ENCODE data around the gene LPCAT3. TPM values are rescaled to one million over a fixed set of nuclear protein-coding genes. Genes with fewer than 3 reads are reported as not detected.
"Not testable (repeated sequence)": the region's sequence is repeated elsewhere in the genome, so short reads cannot be mapped to it uniquely, and the experiment has no call there.

LPCAT3 gene
- total RNA-seq, 2 donors from 2014 or later = 24.2 to 29.0 TPM

GRCh38 chr12:7045913-7046312 is 27.6 kb upstream of the LPCAT3 start:
- DNase-seq (ENCODE audit: low spot score) = no peak
- intact Hi-C loops (cut with DNase I) = no loop called here

GRCh38 chr12:7042842-7043241 is 24.6 kb upstream of the LPCAT3 start:
- no peak for DNase-seq (ENCODE audit: low spot score)
- intact Hi-C loops (cut with DNase I) = no loop called here

GRCh38 chr12:7039403-7039802 is 21.1 kb upstream of the LPCAT3 start:
- intact Hi-C loops (cut with DNase I) = no loop called here
- DNase-seq (ENCODE audit: low spot score) = no peak

GRCh38 chr12:7038591-7038990 is 20.3 kb upstream of the LPCAT3 start:
- intact Hi-C loops (cut with DNase I) = no loop called here
- DNase-seq (ENCODE audit: low spot score) = no peak

DNA sequence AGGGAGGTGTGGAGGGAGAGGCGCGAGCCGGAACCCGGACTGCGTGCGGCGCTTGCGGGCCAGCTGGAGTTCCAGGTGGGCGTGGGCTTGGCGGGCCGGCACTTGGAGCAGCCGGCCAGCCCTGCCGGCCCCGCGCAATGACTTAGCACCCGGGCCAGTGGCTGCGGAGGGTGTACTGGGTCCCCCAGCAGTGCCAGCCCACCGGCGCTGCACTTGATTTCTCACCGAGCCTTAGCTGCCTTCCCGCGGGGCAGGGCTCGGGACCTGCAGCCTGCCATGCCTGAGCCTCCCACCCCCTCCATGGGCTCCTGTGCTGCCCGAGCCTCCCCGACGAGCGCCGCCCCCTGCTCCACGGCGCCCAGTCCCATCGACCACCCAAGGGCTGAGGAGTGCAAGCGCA is 19.1 kb upstream of the LPCAT3 start:
- intact Hi-C loops (cut with DNase I) = not testable (repeated sequence)

DNA sequence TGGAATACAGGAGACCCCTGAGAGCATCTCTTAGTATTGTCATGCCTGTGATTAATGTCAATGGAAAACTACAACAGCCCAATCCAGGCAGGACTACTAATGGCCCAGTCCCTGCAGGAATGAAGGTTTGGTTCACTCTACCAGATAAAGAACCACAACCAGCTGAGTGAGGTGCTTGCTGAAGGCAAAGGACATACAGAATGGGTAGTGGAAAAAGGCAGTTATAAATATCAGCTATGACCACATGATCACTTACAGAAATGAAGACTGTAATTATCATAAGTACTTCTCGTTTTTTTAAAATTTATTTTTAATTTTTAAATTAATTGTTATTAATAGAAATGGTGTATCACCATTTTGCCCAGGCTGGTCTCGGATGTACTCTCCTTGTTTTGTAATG is 17.2 kb upstream of the LPCAT3 start:
- DNase-seq (ENCODE audit: low spot score) = no peak
- intact Hi-C loops (cut with DNase I) = no loop called here

More for the DNA sequence above, 19.1 kb upstream of the LPCAT3 start:
- not testable (repeated sequence) for DNase-seq (ENCODE audit: low spot score)

DNA sequence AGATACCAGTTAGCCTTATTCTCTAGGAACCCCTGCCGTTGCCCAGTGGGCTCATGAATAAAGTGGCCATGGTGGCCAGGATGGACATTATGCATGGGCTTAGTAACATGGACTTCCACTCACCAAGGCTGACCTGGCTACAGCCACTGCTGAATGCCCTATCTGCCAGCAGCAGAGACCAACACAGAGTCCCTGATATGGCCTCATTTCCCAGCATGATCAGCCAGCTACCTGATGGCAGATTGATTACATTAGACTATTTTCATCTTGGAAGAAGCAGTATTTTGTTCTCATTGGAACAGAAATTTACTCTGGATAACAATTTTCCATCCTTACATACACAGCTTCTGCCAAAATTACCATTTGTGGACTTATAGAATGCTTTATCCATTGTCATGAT is 16.2 kb upstream of the LPCAT3 start:
- no peak for DNase-seq (ENCODE audit: low spot score)
- intact Hi-C loops (cut with DNase I) = no loop called here

- intact Hi-C loops (cut with DNase I) = no loop called here
- no peak for DNase-seq (ENCODE audit: low spot score)
These were observed 14.7 kb upstream of the LPCAT3 start for GRCh38 chr12:7032990-7033389.

DNA sequence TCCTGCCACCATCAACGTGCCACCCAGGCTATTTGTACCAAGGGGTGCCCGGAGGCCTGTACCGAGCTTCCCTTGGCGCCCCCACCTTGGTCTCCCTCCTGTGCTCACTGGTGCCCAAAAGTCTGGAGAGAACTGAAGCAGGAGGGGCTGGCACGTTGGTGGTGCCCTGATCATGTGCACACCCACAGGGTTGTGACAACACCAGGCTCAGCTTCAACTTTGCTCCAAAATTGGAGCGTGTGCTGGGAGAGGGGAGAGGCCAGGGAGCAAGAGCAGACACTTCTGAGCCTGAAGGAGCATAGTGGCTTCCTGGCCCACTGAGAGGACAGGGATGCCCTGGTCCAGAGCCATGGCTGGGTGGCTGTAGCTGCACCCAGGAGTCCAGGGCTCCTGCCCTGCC is 13.0 kb upstream of the LPCAT3 start:
- intact Hi-C loops (cut with DNase I) = no loop called here
- no peak for DNase-seq (ENCODE audit: low spot score)

DNA sequence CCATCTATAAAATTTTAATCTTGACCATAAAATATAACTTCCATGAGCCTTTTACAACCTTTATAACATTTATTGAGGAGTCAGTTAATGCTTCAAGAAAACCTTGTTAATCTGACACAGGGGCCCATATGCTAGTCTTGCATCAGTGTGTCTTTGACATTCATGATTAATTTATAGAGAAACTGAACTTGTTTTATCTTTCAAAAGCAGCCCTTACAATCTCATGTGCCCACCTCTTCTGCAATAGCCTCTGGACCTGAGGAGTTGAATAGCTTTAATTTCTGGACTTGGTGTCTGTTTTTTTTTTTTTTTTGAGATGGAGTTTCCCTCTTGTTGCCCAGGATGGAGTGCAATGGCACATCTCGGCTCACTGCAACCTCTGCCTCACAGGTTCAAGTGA is 8.6 kb upstream of the LPCAT3 start:
- intact Hi-C loops (cut with DNase I) = no loop called here
- DNase-seq (ENCODE audit: low spot score) = no peak

DNA sequence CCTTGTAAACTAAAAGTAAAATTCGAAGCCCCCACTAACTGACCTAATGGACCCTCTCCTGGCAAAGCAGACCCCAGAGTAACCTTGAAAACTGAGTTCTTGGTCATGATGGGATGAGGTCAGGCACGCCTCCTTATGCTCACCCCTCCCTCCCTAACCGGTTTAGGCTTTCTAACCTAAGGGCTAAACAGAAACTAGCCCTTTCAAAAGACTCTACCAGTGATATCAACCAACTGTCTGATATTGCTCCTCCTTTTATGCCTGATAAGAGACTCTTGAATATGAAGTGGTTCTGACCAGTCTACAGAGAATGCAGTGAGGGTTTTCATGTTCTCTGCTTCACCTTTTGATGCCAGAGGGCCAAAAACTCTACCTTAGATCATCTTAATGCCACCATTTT is 4.8 kb upstream of the LPCAT3 start:
- DNase-seq (ENCODE audit: low spot score) = no peak
- intact Hi-C loops (cut with DNase I) = no loop called here

DNA sequence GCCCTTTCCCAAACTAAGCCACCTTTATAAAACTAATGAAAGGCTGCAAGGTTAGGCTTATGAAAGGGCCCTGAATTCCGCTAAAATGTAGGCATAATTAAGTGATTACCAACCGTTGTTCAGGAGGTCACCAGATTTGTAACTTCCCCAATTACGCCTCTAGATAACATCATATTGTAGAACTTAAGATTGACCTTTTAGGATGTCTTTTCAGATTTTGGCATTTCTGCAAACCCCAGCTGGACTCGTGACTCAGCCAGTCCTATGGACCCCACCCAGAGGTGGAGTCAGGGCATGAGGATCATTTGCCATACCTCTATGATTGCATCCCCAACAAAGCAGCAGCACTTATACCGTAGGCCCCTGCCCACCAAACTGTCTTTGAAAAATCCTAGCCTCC is 3.7 kb upstream of the LPCAT3 start:
- no peak for DNase-seq (ENCODE audit: low spot score)
- intact Hi-C loops (cut with DNase I) = no loop called here

DNA sequence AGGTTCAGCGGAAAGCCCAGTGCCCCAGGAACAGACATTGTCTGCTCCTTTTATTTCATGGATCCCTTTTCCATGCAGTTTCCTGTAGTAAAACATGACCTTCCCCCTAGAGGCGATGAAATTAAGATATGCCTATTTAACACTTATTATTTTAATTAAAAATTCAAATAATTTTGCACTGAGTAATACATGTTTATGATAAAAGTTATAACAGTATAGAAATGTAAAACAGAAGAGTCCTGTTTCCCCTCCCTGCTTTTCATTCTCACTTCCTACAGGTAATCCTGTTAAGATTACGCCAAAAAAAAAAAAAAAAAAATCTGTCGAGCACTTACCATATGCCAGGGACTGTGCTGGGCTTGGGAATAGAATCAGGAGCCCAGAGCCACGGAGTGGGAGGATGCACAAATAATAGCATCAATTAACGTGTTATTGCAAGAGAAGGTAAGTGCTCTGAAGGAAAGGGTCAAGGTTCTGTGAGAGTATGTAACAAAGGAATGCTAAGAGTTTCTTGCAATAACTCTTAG is 830 bp upstream of the LPCAT3 start:
- intact Hi-C loops (cut with DNase I) = no loop called here
- DNase-seq (ENCODE audit: low spot score) = no peak

DNA sequence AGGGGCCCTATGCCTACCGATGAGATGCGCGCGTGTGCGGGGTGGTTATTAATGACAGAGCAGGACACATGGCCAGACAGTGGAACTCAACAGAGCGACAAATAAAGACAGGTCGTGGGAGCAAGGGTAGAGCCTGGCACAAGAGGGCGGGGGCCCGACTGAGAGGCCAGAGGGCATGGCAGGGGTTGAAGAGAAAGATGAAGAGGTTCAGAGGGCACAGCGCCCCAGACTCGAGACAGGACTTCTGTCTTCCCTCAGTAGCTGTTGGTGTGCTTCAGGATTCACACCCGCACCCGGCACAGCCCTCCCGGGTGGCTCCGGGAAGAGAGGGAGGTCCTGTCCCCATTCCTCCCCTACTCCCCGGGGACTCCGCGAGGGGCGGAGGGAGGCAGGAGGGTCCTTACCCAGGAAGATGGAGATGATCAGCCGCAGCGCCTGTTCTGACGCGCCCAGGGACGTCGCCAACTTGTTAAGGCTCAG is 366 bp downstream of the LPCAT3 start:
- intact Hi-C loops (cut with DNase I) = loop anchor here in 1 of 2 donors (2.0 kb wide), 1 partner anchor 51 kb away; no protein-coding TSS in a partner anchor
- DNase-seq (ENCODE audit: low spot score) = no peak

- no peak for DNase-seq (ENCODE audit: low spot score)
- intact Hi-C loops (cut with DNase I) = loop anchor here in 1 of 2 donors (2.0 kb wide), 1 partner anchor 50 kb away; no protein-coding TSS in a partner anchor
These were observed 1.2 kb downstream of the LPCAT3 start for GRCh38 chr12:7016958-7017571.

GRCh38 chr12:7015555-7016370 is 2.5 kb downstream of the LPCAT3 start:
- DNase-seq (ENCODE audit: low spot score) = no peak
- intact Hi-C loops (cut with DNase I) = loop anchor here in 1 of 2 donors (2.0 kb wide), 1 partner anchor 49 kb away; no protein-coding TSS in a partner anchor

GRCh38 chr12:7013101-7013500 is 5.2 kb downstream of the LPCAT3 start:
- DNase-seq (ENCODE audit: low spot score) = no peak
- intact Hi-C loops (cut with DNase I) = no loop called here

DNA sequence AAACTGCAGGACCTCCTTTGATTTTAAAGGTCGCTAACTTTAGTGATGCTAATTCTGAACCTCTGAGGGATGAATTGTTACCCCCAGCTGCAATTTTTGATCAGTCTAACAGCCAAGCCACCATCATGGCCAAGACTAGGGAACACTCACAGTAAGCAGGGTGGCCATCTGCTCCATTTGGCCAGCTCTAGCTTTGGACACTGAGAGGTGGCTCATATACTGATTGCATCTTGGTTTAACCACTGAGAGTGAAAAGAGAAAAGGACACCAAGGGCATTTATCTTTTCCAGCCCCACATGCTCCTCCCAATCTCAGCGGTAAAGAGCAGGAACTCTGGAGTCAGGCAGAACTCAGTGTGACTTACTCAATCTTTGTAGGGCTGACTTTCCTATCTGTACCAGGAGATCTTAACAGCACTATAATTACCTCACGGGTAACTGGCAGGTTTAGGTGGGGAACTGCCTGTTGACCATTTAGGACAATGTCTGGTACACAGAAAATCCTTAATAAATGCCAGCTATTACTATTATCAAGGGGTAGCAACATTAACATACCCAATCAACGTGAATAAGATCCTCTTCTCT is 6.2 kb downstream of the LPCAT3 start:
- DNase-seq (ENCODE audit: low spot score) = no peak
- intact Hi-C loops (cut with DNase I) = no loop called here

DNA sequence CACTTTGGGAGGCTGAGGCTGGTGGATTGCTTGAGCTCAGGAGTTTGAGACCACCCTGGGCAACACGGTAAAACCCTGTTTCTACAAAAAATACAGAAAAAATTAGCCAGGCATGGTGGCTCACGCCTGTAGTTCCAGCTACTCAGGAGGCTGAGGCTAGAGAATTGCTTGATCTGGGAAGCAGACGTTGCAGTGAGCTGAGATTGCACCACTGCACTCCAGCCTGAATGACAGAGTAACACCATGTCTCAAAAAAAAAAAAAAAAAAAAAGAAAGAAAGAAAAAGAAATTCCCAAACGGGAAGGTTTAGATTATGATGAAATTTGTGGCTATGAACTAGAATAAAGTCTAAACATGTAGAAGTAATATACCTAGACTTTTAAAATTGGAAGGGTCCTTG is 6.9 kb downstream of the LPCAT3 start:
- DNase-seq (ENCODE audit: low spot score); intact Hi-C loops (cut with DNase I): not testable (repeated sequence)

DNA sequence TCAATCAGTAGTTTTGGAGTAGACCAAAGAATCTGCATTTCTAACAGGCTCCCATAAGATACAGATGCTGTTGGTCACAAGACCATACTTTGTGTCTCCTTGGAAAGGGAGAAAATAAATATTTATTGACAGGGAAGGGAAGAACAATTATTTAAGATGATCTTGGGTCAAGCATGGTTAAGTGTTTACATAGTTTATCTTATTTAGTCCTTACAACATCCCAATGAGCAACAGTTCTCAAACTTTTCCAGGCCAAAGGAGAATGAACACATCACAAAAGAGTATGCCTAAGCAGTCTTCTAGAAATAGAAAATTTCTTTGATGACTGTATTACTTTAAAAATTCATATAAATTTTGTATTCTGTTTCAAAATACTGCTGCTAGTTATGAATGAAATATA is 8.8 kb downstream of the LPCAT3 start:
- intact Hi-C loops (cut with DNase I) = no loop called here
- DNase-seq (ENCODE audit: low spot score) = no peak
